Embryonic facial prominence (tissue), 1 donor: Measurements from ENCODE around the gene GSTT4.
"Not testable (repeated sequence)": the region's sequence is repeated elsewhere in the genome, so short reads cannot be mapped to it uniquely, and the experiment has no call there.

Source experiments
- DNase-seq: peaks from one replicate; pipeline ENCODE4 v3.0.0-alpha.2; 2016; ENCODE audit errors: extremely low spot score

GSTT4 gene

DNA sequence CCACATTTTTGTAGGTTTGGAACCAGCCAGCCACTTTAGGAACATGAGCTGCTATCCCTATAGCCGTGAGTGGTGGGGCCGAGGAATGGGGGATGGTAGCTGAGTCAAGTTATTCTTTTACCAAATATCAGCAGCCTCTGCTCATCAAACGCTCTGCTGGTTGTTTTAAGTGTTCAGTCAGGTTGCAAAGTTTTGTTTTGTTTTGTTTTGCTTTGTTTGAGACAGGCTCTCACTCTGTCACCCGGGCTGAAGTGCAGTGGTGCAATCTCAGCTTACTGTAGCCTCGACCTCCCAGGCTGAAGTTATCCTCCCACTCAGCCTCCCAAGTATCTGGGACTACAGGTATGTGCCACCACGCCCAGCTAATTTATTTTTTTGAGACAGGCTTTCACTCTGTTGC, 20.2 kb upstream of the GSTT4 start:
- DNase-seq, result no peak

DNA sequence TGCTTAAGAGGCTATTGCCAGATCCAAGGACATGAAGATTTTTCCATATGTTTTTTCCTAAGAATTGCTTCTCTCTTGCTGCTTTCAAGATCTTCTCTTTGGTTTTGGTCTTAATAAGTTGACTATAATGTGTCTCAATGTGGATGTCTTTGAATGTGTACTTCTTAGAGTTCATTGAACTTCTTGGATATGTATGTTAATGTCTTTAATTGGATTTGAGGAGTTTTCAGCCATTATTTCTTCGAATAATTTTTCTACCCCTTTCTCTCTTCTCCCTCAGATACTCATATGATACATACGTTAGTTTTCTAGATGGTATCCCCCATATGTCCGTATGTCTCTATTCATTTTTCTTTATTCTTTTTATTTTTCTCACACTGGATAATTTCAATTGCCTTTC, 19.1 kb upstream of the GSTT4 start:
- no peak for DNase-seq

DNA sequence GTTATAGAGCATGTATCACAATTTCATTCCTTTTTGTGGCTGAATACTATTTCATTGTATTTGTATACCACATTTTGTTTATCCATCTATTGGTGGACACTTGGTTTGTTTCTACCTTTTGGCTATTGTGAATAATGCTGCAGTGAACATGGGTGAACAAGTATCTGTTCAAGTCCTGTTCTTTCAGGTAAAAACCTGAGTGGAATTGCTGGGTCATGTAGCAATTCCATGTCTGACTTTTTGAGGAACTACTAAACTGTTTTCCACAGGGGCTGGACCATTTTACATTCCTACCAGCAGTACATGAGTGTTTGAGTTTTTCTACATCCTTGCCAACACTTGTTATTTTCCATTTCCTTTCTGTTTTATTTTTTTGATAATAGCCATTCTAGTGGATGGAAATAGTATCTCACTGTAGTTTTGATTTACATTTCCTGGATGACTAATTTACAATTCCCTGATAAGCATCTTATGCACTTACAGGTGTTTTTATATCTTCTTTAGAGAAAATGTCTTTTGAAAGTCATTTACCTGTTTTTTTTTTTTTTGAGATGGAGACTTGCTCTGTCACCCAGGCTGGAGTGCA, 18.0 kb upstream of the GSTT4 start:
- no peak for DNase-seq

DNA sequence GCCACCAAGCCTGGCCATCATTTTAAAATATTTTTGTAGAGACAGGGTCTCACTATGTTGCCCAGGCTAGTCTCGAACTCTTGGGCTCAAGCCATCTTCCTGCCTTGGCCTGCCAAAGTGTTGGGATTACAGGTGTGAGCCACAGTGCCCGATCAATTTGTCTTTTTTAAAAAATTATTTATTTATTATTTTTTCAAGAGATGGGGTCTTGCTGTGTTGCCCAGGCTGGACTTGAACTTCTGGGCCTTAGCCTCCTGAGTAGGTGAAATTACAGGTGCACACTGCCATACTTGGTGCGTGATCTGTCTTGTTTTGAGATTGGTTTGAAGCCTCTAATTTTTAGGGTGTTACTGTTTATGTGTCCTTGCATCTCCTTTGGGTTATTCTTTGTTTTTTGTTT, 16.1 kb upstream of the GSTT4 start:
- no peak for DNase-seq

DNA sequence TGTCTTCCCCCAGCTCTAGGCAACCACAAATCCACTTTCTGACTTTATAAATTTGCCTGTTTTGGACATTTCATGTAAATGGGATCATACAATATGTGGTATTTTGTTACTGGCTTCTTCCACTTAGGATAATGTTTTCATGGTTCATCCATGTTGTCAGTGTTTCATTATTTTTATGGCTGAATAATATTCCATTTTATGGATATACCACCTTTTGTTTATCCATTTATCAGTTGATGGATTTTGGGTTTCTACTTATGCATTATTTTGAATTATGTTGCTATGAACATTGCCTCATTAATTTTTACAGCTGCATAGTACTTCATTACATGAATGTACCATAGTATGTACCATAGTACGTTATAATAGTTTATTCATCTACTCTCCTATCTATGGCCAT, 10.9 kb upstream of the GSTT4 start:
- no peak for DNase-seq

DNA sequence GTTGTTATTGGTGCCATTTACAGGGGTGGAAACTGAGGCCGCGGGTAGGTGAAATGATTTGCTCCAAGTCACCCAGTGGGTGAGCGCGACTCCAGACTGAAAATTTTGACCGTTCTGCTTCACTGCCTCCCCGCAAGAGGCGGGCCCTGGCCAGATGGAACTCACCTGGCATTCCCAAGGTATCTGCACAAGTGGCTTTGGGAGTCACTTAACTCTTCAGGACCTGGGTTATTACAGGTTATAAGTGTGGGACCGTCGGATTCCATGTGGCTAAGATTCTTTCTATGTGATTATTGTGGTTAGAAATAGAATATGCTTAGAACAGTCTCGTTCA, 6.4 kb upstream of the GSTT4 start:
- no peak for DNase-seq

DNA sequence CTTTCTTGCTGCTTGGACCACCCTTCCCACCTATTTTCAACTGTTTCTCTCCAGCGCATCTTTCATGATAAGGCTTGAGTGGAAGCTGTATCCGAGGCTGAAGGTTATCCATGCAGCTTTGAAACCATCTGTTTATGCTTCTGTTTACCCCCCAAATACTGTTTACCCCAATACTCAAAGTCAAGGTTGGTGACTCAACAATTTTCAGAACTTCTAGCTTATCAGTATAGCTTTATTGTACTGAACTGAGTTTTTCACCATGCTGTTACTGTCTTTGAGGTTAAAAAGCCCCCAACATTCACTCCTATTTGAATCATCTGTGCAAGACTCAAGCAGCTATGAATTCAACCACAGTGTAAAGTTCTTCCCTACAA, 4.8 kb upstream of the GSTT4 start:
- DNase-seq, result no peak

DNA sequence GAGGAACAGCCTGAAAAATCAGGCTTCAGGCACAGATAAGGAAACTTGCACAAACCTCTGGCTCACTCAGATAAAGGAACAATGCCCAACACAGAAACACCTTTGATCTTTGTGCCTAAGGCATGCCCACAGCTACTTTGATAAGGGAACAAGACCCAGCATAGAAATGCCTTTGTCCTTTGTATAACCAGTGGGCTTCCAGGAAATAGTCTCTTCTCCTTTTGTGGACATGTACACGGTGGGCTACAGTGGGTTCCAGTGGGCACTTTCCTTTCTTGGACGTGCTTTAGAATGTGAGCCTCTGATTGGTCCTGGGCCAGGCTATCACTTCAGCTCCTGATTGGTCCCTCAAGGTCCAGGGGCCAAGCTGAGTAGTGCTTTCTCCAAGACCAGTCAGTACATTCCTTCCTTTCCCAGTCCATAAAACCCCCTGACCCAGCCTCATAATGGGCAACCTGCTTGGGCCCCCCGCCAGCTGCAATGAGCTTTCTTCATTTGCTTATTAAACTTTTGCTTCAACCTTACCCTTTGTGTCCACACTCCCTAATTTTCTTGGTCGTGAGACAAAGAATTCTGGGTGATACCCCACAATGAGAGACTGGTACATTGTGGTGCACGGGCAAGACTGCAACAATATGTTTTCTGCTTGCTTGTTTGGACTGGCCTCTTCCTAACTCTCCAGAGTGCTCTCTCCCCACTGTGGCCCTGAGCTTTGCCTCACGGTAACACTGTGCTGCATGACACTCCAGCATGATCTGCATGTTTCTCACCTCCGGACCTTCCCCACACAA, 4.2 kb upstream of the GSTT4 start:
- DNase-seq, result no peak

DNA sequence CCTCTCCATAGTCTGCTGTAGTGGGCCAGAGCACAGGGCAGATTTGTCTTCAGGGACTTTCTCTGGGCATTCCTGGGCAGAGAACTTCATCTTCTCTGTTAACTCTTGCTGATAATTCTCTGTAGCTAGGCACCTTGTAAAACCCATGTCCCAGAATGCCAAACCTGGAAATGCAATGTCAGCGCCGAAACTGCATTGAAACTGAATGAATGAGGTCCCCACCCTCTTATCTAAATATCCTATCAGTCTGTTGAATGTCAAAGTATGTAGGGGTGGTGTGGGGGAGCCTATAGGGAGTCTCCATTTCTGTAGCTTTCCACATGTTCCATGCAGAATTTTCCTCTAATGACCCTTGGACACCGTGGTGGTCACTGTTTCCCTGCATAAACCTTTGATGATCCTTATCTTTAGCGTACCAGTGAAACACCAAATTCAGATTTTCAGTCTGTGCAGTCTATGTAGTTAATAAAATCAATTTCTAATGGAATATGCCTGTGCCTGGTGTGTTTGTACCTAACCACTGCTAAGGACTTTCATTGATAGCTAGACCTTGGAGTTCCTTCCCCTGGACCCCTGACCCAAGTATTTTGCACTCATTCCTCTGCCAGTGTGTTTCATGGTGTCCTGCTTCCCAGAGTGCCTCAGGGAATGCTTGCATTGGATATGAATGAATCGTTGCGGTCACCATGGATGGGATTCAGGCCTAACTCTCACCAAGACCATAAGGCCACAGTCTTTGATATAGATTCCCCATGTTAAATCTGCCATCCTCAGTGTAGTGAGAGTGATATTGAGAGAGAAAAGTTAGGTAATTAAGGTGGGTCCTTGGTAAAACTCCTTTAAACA, 3.4 kb upstream of the GSTT4 start:
- no peak for DNase-seq

DNA sequence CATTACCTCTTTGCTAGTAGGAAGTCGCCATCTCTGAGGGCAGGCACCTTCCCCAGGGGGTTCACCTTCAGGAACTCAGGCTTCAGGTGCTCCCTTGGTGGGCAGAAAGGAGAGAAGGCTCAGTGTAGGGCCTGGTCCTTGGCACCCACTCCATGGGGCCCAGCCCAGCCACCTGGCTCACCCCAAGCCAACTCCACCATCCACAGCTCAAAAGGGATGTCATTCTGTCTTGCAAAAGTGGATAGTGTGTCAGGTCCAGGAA, 2.7 kb upstream of the GSTT4 start:
- no peak for DNase-seq

DNA sequence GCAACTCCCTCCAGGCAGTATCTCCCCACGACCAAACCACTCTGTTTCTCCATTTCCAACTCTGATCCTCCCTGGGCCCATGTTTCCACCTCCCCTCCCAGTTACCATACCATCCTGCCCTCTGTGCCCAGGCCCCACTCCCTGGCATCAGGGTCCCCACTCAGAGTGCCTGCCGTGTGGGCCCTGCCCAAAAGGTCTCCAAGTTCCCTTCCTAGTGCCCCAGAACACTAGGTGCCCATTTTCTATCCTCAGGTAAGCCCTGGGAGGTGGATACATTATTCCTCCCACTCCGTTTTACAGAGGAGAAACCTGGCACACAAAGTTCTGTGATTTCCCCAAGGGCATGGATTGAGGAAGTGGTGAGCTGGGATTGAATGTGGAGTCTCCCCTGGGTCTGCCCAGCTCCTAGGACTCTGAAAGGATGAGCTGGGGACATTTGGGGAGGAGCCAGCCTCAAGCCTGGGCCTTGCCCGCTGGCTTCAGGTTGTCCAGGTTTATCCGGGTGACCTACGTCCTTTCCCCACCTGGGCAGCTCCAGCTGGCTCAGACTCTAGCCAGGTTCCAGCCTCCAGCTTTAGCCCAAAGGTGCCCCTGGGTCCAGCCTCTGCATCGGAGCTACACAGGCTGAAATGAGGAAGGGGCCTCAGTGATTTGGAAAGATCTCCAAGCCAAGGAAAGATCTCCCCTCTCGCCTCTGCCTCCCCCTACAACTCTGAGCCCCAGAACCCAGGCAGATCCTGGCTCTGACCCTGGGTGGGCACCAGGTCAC, 2.2 kb upstream of the GSTT4 start:
- no peak for DNase-seq

DNA sequence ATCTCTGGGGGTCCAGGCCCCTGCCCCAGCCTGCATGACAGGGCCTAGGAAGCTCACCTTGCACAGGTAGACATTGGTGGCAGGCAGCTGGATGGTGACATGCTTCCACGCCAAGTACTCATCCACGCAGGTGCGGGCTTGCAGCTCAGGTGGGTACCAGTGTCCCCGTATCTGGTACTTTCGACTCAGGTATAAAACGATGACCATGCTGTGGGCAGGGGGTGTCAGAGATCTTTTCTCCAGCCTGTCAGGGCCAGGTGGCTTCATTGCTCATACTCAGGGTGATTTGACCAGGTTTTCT, 1.6 kb upstream of the GSTT4 start:
- no peak for DNase-seq

DNA sequence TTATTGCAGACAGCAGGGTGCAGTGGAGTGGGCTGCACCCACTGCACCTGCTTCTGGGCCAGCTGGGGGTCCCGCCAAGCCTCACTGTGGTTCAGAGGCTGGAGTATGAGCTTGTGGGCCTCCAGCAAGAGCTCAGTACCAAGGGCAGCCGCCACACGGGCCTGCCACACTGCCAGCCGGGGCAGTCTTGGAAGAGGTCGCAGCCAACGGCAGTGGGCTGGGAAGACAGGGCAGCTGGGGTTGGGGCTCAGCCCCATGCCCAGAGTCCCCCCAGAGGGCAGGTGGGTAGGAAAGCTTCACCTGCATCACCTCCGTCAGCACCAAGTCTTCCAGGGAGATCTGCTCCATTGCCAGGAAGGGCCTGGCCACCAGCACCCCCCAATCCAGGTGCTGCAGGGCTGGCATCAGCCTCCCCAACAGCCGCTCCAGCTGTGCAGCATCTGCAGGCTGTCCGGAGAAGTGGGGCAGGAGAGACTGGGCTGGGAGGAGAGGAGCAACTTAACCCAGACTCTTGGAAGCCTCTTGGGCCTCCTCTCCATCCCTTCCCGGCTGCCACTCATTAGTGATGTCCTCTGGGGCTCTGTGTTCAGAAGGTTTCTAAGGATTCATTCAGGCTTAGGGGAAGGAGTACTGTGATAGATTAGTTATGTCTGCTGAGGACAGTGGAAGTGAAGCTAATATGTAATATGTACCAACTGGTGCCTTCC, 1.1 kb upstream of the GSTT4 start:
- no peak for DNase-seq

DNA sequence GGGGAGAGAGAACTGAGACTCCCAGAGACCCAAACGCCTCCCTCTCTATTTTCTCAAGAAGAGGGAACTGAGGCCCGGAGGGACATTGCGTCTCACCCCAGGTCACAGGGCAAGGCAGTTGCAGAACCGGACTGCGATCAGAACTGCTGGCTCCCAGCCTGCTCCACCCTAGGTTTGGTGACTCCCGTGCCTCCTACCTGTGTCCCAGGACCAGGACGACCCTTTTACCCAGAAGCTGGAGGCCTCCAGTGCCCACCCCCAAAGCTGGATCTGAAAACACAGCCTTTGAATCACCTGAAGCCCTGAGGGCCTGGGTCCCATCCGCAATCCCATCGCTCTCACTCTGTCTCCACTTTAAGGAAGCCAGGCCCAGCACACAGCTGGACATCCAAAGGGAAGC, 1.4 kb downstream of the GSTT4 start:
- DNase-seq, result no peak

DNA sequence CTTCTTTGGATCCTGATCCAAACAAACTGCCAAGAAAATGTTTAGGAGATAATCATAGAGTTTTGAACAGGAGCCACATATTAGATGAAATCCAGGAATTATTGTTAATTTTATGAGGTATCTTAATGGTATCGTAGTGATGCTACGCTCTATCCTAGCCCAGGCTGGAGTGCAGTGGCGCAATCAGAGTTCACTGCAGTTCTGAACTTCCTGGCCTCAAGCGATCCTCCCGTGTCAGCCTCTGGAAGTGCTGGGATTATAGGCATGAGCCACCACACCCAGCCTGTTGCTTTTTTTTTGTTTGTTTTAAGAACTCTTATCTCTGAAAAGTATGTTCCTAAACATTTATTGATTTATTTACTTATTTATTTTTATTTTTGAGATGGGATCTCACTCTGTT, 2.4 kb downstream of the GSTT4 start:
- DNase-seq, result no peak

DNA sequence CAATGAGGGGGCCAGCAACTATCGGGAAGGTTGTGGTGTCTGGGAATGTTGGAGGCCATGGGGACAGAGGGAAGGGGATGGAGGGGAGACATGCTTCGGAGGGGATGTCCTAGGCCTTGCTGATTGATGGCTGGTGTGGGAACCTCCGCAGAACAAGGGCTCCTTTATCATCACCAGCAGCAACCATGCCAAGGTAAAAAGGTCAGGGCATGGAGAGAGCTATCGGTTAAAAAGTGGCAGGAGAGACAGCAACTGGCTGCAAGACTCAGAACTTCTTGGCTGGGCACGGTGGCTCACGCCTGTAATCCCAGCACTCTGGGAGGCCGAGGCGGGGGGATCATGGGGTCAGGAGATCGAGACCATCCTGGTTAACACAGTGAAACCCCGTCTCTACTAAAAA, 3.0 kb downstream of the GSTT4 start:
- DNase-seq, result no peak

DNA sequence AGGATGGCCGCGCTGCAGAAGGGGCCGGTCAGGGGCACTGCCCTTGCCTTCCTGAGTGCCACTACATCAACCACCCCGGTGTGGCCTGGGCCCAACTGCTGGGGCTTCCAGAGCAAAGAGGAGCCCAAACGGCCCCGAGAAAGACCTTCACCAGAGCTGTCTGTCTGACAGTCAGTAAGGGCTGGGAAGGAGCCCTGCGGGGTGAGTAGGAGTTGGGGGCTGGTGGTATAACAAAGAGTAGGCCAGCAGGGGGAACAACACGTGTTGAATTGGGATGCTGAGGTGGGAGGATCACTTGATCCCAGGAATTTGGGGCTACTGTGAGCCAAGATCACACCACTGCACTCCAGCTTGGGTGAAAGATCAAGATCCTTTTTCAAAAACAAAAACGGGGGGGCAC, 3.9 kb downstream of the GSTT4 start:
- no peak for DNase-seq

DNA sequence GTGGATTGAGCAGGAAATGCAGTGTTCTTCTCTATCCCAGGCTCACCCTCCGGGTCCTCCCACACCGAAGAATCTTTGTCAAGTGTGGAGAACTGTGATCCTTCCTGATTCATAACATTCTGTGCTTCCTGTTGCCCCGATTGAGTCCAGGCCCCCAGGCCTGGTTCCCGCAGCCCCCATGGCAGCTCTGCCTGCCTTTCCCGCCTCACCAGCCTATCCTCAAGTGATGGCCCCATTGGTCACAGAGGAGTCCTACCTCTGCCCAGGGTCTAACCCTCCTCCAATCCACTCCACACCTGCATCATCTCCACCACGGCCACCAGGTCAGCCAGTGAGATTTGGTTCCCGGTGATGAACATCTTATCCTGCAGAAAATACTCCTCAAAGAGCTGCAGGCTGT, 5.5 kb downstream of the GSTT4 start:
- not testable (repeated sequence) for DNase-seq

DNA sequence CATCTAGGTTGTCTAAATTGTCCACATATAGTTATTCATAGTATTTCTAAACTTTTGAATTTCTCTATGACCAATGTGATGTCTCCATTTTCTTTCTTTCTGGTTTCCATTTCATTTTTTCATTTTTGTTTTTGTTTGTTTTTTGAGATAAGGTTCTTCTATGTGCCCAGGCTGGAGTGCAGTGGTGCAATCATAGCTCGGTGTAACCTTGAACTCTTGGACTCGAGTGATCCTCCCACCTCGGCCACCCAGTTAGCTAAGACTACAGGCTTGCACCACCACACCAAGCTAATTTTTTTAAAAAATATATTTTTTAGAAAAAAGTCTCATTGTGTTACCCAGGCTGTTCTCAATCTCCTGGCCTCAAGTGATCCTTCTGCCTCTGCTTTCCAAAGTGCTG, 8.2 kb downstream of the GSTT4 start:
- no peak for DNase-seq

DNA sequence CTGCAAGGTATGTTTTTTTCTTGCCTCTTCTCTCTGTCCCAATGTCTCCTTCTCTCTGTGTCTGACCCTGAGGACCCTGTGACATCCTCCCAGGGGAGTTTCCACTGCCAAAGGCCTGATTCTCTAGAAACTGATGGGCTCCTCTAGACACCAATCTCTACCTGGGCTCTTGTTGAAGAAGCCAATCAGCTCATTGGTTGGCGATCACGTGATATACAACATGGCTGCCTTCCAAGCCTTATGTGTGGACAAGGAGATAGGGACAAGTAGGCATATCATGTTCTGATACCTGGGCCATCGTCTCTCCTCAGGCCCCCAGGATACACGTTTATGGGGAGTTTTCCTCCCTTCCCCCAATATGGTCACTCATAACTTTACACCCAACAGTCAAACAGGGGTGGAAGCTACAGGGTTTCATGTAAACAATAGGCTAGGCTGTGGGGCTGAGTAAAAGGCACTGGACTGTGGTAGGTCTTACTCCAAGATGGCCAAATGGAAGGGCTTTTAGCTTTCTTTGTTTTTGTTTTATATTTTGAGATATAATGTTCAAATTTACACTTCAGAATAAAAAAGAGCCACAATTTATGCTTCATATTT, 11.6 kb downstream of the GSTT4 start:
- DNase-seq, result not testable (repeated sequence)

DNA sequence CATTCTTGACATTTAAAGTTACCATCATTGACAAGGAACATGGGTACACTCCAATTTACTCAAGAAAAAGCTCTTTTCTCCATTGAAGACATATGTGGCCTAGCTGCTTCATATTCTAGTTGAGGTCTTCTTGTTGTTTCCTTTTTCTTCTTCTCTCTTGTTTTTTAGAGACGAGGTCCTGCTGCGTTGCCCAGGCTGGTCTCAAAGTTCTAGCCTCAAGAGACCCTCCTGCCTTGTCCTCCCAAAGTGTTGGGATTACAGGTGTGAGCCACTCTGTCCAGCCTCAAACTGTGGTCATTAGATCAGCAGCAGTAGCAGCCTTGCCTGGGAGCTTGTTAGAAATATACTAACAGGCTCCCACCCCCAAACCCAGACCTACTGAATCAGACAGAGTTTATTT, 12.2 kb downstream of the GSTT4 start:
- DNase-seq, result not testable (repeated sequence)
